Glomerular visceral epithelial cell (primary cell): Measurements from ENCODE around the gene GGTLC1.
"Not testable (repeated sequence)": the region's sequence is repeated elsewhere in the genome, so short reads cannot be mapped to it uniquely, and the experiment has no call there.

Experiments used
- DNase-seq: peaks from one replicate; pipeline ENCODE4 v3.0.0-alpha.2; 2016; ENCODE audit errors: extremely low spot score

Gene GGTLC1

GRCh38 chr20:23988561-23988960 is at the start of gene GGTLC1:
Gene GGTLC1 (minus strand): TSS chr20:23988779. CDS start chr20:23986611, 2,168 bp downstream.
- DNase-seq: no peak

GRCh38 chr20:24034820-24035219 is 46.2 kb upstream of the GGTLC1 start:
- no peak for DNase-seq

- DNase-seq: no peak
Observed at GRCh38 chr20:24033565-24033964, 45.0 kb upstream of the GGTLC1 start.

GRCh38 chr20:24033151-24033550 is 44.6 kb upstream of the GGTLC1 start:
- no peak for DNase-seq

- DNase-seq: no peak
Observed at GRCh38 chr20:24032400-24032898, 43.9 kb upstream of the GGTLC1 start.

GRCh38 chr20:24027229-24027628 is 38.6 kb upstream of the GGTLC1 start:
- DNase-seq: no peak

GRCh38 chr20:24022621-24023180 is 34.1 kb upstream of the GGTLC1 start:
- no peak for DNase-seq

- DNase-seq: no peak
Observed at GRCh38 chr20:24018796-24019195, 30.2 kb upstream of the GGTLC1 start.

GRCh38 chr20:24017458-24017755 is 28.8 kb upstream of the GGTLC1 start:
- DNase-seq: no peak

- no peak for DNase-seq
Observed at GRCh38 chr20:24016607-24017457, 28.3 kb upstream of the GGTLC1 start.

GRCh38 chr20:24013953-24014352 is 25.4 kb upstream of the GGTLC1 start:
- no peak for DNase-seq

GRCh38 chr20:24011282-24011681 is 22.7 kb upstream of the GGTLC1 start:
- DNase-seq: no peak

GRCh38 chr20:24007758-24008157 is 19.2 kb upstream of the GGTLC1 start:
- DNase-seq: no peak

- DNase-seq: no peak
Observed at GRCh38 chr20:24007073-24007595, 18.6 kb upstream of the GGTLC1 start.

- DNase-seq: no peak
Observed at GRCh38 chr20:24006626-24007025, 18.0 kb upstream of the GGTLC1 start.

- no peak for DNase-seq
Observed at GRCh38 chr20:24004471-24004870, 15.9 kb upstream of the GGTLC1 start.

- DNase-seq: no peak
Observed at GRCh38 chr20:24002896-24003295, 14.3 kb upstream of the GGTLC1 start.

GRCh38 chr20:24001712-24002405 is 13.3 kb upstream of the GGTLC1 start:
- no peak for DNase-seq

- no peak for DNase-seq
Observed at GRCh38 chr20:23998844-23999243, 10.3 kb upstream of the GGTLC1 start.

GRCh38 chr20:23998392-23998791 is 9.8 kb upstream of the GGTLC1 start:
- no peak for DNase-seq

- peak; percentile 48 for DNase-seq
Observed at GRCh38 chr20:23995905-23996666, 7.5 kb upstream of the GGTLC1 start.

- DNase-seq: not testable (repeated sequence)
Observed at GRCh38 chr20:23995291-23995690, 6.7 kb upstream of the GGTLC1 start.
